ENCODE measurements around the gene STXBP6. TPM values are rescaled to one million over a fixed set of nuclear protein-coding genes. Genes with fewer than 3 reads are reported as not detected.

The STXBP6 gene
- total RNA-seq, 4 donors from 2014 or later = 11.9 to 30.5 (median 14.6) TPM

GRCh38 chr14:24858052-24858451, 191.9 kb downstream of the STXBP6 start:
- no peak for TF ChIP-seq CTCF (IDR thresholded peaks at IDR 0.05)
- no peak for TF ChIP-seq POLR2A (IDR thresholded peaks at IDR 0.05)
- no peak for DNase-seq
- no peaks in the 10 kb centered on the region for H3K9me3 ChIP-seq
- intact Hi-C loops (cut with DNase I; ENCODE audit: low total_unique reads) = no loop called here
- no peak overlapping the region for H3K27ac ChIP-seq
- no peaks in the 10 kb centered on the region for H3K36me3 ChIP-seq
- H3K27me3 ChIP-seq = no peaks in the 10 kb centered on the region
- no peaks in the 10 kb centered on the region for H3K4me1 ChIP-seq
- no peak overlapping the region for H3K4me3 ChIP-seq

- no peaks in the 10 kb centered on the region for H3K9me3 ChIP-seq
- no peaks in the 10 kb centered on the region for H3K27me3 ChIP-seq
- intact Hi-C loops (cut with DNase I; ENCODE audit: low total_unique reads) = no loop called here
- no peak overlapping the region for H3K27ac ChIP-seq
- DNase-seq = no peak
- H3K4me3 ChIP-seq = no peak overlapping the region
- H3K36me3 ChIP-seq = no peaks in the 10 kb centered on the region
- H3K4me1 ChIP-seq = no peaks in the 10 kb centered on the region
- TF ChIP-seq POLR2A (IDR thresholded peaks at IDR 0.05) (no peak), CTCF (IDR thresholded peaks at IDR 0.05) (no peak)
Measured at GRCh38 chr14:24857277-24857676, 192.7 kb downstream of the STXBP6 start.

- no peaks in the 10 kb centered on the region for H3K27me3 ChIP-seq
- no peak for DNase-seq
- no peaks in the 10 kb centered on the region for H3K36me3 ChIP-seq
- no peaks in the 10 kb centered on the region for H3K9me3 ChIP-seq
- TF ChIP-seq POLR2A (IDR thresholded peaks at IDR 0.05) = no peak
- TF ChIP-seq CTCF (IDR thresholded peaks at IDR 0.05) = no peak
- H3K4me3 ChIP-seq = no peak overlapping the region
- H3K27ac ChIP-seq = no peak overlapping the region
- intact Hi-C loops (cut with DNase I; ENCODE audit: low total_unique reads) = no loop called here
- no peaks in the 10 kb centered on the region for H3K4me1 ChIP-seq
Measured at GRCh38 chr14:24853446-24853845, 196.5 kb downstream of the STXBP6 start.

- TF ChIP-seq POLR2A (IDR thresholded peaks at IDR 0.05) (no peak), CTCF (IDR thresholded peaks at IDR 0.05) (no peak)
- no peak for DNase-seq
- H3K36me3 ChIP-seq = no peaks in the 10 kb centered on the region
- no peaks in the 10 kb centered on the region for H3K9me3 ChIP-seq
- no peaks in the 10 kb centered on the region for H3K27me3 ChIP-seq
- H3K4me3 ChIP-seq = no peak overlapping the region
- intact Hi-C loops (cut with DNase I; ENCODE audit: low total_unique reads) = no loop called here
- H3K4me1 ChIP-seq = no peaks in the 10 kb centered on the region
- no peak overlapping the region for H3K27ac ChIP-seq
Measured at GRCh38 chr14:24852312-24853060, 197.5 kb downstream of the STXBP6 start.

GRCh38 chr14:24851837-24852236, 198.1 kb downstream of the STXBP6 start:
- H3K36me3 ChIP-seq = no peaks in the 10 kb centered on the region
- H3K4me1 ChIP-seq = no peaks in the 10 kb centered on the region
- no peak overlapping the region for H3K27ac ChIP-seq
- intact Hi-C loops (cut with DNase I; ENCODE audit: low total_unique reads) = no loop called here
- TF ChIP-seq CTCF (IDR thresholded peaks at IDR 0.05) (no peak), POLR2A (IDR thresholded peaks at IDR 0.05) (no peak)
- no peak overlapping the region for H3K4me3 ChIP-seq
- H3K9me3 ChIP-seq = no peaks in the 10 kb centered on the region
- no peak for DNase-seq
- H3K27me3 ChIP-seq = no peaks in the 10 kb centered on the region

All from uterus (tissue), 4 donors.